HG03442 (cell line): ENCODE data around the gene NAGA.
"Not testable (repeated sequence)": the region's sequence is repeated elsewhere in the genome, so short reads cannot be mapped to it uniquely, and the experiment has no call there.

Source experiments
- ATAC-seq: cut with Tn5 transposase; IDR thresholded peaks from one replicate; pipeline ENCODE4 v1.9.1; 2021; ENCODE audit warnings: mild to moderate bottlenecking, moderate library complexity; ENCODE audit not compliant: unreplicated experiment

Gene NAGA

DNA sequence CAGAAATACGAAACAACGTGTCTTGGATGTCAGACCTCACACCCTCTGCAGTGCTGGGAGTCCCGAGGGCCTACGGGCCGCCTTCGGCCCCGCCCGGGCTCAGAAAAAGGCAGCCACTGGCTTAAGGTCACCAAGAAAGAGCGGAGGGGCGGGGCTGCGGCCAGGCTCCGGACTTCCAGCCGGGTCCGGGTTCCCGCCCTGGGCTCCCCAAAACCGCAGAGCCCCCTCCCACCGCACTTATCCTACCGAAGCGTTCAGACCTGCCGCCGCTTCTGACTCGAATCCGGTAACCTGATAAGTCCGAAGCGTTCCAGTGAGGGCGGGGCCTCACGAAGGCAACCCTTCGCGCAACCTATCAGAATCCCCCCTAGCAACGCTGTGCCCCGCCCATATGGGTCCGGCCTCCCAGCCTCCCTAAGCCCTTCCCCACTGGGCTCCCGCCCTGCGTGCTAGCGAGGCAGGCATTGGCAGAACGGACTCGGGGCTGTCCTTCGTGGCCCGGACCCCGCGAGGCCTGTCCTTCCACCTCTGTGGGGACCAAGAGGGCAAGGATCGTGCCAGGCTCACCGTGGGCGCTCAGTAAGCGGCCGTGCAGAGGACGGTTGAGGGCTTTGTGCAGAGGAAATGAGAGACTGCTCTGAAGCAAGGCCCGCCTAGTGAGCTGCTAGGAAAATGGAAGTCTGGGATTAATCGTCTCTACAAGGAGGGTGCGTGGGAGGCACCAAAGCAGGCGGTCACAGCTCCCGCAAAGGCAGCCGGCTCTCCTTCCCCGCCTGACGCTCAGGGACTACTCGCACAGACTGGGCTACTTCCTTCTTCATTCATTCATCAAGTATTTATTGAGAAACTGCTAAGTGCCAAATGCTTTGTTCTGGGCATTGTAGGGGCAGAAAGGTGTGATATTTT, at the start of gene NAGA:
TSS of gene NAGA (minus strand) at position 296 of the 906 bp plus-strand sequence. CDS start 515 bp downstream, outside the sequence.
- ATAC-seq: peak; percentile 81

DNA sequence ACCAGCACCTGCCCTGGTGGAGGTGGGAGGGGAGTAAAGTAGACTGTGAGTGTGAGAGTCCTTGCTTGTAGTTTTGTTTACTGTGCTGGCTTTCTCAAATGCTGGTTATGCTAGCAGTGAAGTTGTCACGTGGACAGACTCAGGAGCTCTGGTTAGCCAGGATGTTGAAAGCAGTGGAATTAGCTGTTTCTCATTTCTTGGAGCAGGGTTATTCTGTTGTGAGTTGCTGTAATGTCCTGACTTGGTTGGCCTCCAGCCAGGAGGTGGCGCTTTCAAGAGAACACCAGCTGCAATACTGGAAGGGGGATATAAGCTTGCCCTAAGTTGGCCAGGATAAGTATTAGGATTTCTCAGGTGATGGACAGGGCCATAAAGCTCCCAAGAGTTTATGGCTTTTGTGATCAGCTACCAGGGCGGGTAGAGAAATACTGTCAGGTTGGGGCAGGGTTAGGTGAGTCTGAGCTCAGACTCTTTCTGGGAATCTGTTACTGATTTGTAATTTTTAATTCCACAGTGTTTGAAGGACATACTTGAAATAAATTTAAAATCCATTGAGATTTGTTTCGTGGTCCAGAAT, 46.3 kb upstream of the NAGA start:
- no peak for ATAC-seq

DNA sequence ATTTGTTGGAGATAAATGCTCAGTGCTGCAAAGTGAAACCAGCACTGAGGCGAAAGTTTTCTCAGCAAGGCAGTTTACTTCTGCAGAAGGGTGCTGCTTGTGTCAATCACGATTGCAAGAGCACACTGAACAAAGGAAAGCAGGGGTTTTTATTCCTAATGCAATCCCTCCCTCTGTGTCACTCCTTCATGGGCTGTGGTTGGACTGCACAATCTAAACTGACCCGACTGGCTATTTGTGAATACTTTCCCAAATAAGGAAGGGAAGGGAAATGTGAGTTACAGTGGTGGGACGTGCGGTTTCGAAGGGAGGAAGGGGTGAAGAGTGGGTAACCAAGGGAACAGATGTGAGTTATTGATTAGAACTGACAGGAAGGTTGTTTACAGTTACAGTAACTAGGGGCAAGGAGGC, 44.8 kb upstream of the NAGA start:
- not testable (repeated sequence) for ATAC-seq

DNA sequence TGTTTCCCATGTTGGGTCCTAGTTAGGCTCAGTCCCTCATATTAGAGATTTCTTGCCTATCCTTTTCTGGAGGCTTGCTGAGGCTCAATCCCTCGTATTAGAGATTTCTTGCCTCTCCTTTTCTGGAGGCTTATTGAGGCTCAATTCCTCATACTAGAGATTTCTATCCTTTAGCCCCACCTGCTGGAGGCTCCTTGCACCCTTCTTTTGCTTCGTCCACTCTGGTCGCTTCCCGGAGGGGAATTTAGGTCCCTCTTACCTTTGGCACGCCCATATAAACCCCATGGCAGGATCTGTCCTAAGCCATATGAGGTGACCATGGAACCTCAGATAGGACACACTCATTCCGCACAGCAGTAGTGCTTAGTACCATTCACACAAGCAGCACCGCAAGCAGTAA, 44.1 kb upstream of the NAGA start:
- ATAC-seq: no peak

DNA sequence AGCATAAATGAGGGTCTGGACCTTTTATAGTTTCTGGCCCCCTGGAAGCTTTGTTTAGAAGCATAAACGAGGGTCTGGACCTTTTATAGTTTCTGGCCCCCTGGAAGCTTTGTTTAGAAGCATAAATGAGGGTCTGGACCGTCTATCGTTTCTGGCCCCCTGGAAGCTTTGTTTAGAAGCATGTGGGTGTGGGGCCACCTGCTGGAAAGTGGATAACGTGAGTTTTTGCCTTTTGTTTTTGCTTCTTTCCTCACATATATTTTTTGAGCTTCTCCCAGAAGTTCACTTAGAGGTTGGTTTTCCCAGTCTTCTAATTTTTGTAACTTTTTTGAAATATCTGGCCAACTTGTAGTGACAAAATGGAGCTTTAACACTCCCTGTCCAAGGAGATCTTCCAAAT, 42.2 kb upstream of the NAGA start:
- not testable (repeated sequence) for ATAC-seq

DNA sequence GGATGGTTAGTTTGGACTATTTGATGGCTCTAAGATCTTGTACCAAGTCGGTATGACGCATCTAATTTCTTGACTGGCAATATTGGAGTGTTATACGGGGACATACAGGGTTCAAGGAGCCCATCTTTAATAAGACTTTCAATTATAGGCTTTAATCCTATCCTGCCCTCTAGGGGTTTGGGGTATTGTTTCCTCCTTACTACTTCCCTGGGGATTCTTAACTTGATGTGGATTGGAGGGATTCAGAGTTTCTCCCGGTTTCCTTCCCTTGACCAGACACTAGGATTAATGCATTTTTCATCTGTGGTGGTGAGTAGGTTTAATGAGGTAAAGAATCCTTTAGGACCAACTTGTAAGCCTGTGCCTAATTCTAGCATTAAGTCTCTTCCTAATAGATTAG, 41.2 kb upstream of the NAGA start:
- no peak for ATAC-seq

DNA sequence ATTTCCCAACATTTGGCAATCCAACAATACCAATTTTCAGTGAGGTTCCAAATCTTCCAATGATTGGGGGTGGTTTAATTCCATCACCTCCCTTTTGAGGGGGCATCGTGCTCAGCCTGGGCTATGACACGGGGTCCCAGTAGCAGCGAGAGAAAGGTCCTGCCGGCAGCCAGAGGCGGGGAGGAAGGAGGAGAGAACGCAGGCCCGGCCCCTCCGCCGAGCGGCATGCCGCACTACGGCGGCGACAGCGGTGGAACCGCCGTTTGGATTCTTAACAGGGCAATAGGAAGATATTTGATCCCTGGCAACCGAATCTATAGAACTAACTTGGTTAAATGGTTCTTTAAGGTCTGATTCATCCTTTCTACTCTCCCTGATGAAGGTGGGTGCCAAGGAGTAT, 38.2 kb upstream of the NAGA start:
- no peak for ATAC-seq

DNA sequence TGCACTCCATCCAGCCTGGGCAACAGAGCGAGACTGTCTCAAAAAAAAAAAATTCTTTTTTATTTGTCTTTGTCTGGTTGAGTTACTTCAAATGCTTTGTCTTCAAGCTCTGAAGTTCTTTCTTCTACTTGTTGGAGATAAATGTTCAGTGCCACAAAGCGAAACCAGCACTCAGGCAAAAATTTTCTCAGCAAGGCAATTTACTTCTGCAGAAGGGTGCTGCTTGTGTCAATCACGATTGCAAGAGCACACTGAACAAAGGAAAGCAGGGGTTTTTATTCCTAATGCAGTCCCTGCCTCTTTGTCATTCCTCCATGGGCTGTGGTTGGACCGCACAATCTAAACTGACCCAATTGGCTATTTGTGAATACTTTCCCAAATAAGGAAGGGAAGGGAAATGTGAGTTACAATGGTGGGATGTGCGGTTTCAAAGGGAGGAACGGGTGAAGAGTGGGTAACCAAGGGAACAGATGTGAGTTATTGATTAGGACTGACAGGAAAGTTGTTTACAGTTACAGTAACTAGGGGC, 33.8 kb upstream of the NAGA start:
- ATAC-seq: not testable (repeated sequence)

DNA sequence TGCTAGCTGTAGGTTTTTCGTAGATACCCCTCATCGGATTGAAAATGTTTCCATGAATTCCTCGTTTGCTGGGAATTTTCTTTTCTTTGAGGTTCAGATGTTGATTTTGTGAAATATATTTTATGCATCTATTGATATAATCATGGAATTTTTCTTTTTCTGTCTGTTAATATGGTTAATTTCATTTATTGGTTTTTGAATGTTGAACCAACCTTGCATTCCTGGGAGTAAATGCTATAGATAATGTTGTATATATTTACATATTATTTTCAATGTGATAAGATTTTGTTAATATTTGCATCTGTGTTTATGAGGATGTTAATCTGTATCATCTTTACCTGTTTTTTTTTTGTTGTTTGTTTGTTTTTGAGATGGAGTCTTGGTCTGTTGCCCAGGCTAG, 30.6 kb upstream of the NAGA start:
- ATAC-seq: no peak

DNA sequence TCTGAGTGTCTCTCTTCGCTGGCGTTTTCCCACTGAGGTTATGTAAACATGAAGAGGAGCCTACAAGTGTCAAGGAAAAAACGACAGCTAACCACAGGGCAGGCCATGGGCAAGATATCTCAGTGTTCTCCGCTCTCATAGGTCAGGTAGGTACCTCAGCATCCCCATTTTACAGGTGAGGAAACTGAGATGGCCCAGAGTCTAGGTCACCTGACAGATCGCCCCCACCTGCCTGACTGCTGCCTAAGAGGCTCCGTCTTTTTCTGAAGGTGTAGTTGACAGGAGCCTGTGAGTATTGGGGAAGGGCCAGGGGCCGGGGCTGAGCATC, 20.8 kb upstream of the NAGA start:
- no peak for ATAC-seq

DNA sequence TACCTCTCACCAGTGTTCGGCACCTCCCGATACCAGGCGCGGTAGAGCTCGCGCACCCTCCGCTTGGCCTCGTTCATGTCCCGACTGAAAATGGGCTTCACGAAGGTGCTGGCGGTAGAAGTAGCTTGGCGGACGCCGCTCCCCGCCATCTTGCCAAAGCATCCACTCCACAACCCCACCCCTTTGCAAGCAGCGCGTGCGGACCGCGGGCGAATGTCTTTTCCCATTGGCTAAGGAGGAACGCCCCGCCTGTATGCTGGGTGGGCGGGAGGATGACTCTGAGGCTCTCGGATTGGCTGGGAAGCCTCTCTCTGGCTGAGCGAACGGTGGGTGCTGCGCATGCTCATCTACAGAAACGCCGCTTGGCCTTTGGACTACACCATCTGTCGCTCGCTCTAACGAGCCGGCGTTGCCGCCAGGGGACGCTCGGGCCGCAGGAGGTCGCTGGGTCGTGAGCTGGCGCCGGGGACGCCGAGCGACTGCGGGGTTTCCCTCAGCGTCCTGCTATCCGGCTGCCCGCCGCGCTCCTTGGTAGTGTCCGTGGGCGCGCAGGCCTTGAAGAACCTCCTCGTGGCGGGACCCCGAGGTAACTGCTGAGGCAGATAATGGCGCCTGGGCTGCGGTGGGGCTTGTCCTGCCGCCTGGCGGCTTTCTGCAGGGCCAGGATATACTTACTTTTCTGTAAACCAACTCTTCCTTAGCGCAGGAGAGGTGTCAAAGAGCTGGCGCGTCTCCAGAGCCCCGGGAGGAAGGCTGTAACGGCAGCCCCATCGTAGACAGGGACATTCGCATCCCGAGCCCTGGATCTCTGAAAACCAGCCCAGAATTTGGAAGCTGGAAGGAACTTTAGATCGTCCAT, 20.2 kb upstream of the NAGA start, which contains the start of gene NDUFA6:
TSS of gene NDUFA6 (minus strand) at position 177 of the 859 bp plus-strand sequence. CDS start at position 149, 28 bp downstream.
- peak; percentile 95 for ATAC-seq

DNA sequence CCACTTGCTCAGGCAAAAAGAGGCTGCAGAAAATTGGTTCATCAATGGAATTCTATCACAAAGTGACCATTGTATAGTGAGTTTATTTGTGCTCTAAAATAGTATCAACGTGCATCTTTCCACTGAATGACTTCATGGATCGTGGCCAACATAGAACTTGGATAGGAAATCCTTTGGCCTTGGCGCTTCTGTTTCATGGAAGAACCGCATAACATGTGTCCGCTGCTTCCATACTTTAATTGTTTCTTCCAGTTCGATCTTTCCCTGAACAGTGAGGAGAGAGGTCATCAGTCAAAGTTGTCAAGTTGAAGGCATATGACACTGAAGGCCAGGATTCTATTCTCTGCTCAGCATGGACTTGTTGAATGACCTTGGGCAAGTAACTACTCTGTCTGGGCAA, 15.4 kb upstream of the NAGA start:
- ATAC-seq: no peak

DNA sequence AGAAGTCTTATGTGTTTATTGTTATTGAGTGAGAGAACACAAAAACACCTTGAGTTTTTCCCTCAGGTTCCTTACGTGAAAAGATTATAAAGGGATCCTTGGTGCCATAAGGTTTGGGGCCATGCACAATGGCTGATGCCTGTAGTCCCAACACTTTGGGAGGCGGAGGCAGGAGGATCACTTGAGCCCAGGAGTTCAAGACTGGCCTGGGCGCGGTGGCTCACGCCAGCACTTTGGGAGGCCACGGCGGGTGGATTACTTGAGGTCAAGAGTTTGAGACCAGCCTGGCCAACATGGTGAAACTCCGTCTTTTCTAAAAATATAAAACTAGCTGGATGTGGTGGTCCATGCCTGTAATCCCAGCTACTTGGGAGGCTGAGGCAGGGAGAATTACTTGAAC, 14.3 kb upstream of the NAGA start:
- no peak for ATAC-seq

DNA sequence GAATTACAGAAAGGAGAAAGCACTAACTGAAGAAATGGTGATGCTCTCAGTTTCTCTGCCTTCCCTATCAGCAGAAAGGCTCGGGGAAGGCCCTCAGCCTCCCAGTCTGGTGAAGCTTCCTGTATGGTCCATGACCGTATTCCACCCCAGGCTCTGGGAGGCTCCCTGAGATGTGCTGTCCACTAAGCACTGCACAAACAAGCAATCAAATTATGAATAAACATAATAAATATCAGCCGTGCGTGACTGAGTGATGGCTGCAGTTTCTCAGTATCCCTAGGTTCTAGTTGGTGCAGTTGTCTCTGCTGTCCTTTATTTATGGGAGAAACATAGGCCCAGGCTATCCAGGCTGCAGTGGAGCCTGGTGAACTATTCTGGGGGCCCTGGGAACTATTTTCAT, 12.5 kb upstream of the NAGA start:
- ATAC-seq: no peak

DNA sequence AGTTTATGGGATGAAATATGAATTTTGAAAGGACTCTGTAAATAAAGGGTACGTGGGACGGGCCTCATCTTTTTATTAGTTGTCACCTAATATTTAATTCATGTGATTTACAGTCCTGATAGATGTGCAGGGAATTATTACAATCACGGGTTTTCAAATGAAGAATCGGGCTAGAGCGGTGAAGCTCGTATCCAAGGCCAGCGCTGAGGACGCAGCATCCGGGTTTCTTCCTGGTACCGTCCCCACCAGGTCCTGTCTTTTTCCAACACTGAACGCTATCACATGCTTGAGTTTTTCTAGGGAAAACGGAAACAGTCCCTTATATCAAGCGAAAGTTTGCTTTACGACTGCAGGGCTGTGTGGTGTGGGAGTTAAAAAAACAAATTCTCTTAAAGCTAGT, 9.7 kb upstream of the NAGA start:
- no peak for ATAC-seq

DNA sequence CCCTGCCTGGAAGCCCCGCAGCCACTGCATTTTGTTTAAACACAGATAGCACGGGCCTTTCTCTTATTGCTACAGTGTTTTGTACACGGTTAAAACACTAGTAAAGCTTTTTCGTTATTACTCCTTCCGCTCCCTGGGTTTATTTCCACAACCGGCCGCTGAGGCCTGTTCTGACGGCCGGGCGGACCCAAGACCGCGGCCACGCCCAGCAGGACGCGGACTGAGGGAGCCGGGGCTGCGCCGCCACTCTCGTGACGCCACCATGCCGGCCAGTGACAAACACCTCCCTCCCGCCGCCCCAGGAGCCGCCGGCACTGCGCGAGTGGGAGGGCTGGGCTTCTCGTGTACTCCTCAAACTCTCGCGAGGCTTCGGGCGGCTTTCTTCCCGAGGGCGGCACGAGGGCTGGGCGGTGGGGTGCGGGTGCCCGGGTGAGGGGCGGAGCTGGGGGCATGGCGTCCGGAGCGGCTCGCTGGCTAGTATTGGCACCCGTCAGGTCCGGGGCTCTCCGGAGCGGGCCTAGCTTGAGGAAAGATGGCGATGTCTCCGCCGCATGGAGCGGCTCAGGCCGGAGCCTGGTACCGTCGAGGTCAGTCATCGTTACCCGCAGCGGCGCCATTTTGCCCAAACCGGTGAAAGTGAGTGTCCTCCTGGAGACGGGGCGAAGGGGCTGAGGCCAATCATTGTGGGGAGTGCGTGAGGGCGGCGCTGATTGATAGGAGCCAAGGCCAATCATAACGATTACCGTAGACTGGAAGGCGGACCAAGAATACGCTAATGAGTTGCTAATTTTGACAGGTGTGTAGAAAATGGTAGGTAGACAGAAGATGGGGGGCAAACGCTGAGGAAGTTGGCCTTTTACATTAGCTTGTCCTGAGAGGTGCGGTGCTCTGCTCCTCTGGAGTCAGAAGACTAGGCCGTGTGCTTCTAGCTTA, 9.0 kb upstream of the NAGA start, which contains the start of gene SMDT1:
TSS of gene SMDT1 (plus strand) at position 382 of the 933 bp plus-strand sequence. CDS start at position 451, 69 bp downstream.
- ATAC-seq: peak; percentile 73

DNA sequence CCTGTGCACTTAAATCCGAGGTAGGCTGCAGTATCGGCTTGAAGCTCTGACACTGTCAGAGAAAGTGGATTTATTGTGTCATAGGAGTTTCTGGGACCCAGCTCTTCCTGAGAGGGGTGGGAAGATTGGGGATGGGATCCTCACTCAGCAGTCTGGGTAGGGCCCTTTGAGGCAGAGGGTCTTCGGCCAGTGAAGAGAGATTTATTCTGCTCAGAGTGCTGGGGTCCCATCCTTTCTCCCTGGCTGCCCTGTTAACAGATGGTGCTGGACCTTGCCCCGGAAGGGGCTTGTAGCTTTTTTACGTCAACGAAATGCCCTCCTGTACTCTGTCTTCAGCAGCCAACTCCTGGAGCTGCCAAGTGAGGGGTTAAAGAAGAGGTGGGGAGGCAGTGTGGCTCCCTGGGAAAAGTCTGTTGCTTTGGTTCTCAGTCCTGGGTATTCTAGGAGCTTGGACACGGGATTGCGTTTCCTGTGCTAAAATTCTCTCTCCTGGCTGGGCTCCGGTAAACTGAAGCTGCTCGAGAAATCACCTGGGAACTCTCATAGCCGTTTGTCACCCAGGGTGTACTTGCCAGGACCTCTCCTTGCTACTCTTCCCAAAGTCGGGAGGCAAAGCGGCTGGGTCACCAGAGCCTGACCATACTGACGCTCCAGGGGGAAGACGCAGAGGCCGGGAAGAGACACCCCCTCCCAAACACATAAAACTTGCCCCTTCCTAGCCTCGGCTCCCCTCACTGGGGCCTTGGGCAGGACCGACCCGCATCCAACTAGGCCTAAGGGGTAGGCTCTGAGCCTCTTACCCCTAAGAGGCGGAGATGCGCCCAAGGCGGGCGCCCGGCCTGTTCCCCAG, 8.1 kb upstream of the NAGA start:
- no peak for ATAC-seq

DNA sequence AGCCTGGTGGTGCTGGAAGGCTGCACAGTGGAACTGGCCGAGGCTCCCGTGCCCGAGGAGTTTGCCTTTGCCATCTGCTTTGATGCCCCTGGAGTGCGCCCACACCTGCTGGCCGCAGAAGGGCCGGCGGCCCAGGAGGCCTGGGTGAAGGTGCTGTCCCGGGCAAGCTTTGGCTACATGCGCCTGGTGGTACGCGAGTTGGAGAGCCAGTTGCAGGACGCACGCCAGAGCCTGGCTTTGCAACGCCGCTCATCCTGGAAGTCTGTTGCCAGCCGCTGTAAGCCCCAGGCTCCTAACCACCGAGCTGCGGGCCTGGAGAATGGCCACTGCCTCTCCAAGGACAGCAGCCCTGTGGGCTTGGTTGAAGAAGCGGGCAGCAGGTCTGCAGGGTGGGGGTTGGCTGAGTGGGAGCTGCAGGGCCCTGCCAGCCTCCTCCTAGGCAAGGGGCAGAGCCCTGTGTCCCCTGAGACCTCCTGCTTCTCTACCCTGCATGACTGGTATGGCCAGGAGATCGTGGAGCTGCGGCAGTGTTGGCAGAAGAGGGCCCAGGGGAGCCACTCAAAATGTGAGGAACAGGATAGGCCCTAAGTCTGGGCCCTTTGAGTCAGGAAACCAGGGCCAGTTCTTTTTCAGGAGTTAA, 7.0 kb upstream of the NAGA start:
- ATAC-seq: no peak
